Measurements from ENCODE around the gene SORBS2. TPM values are rescaled to one million over a fixed set of nuclear protein-coding genes. Genes with fewer than 3 reads are reported as not detected.

The SORBS2 gene
- total RNA-seq, 4 donors from 2014 or later = 45.3 to 135 (median 76.2) TPM

GRCh38 chr4:185738820-185739219 lies 73.2 kb downstream of the SORBS2 start:
- TF ChIP-seq CTCF (IDR thresholded peaks at IDR 0.05) (no peak), POLR2A (IDR thresholded peaks at IDR 0.05) (no peak)
- H3K27ac ChIP-seq = peak overlapping the region in 2 of 4 donors; percentile 52 to 82
- H3K36me3 ChIP-seq = no peaks in the 10 kb centered on the region
- peaks cover 0 to 49% (median 14%) of the 10 kb centered on the region in 4 donors for H3K4me1 ChIP-seq
- DNase-seq (ENCODE audit: low spot score in 2 of 2) = no peak
- no peak overlapping the region for H3K4me3 ChIP-seq
- no peaks in the 10 kb centered on the region for H3K9me3 ChIP-seq
- H3K27me3 ChIP-seq = no peaks in the 10 kb centered on the region

DNA sequence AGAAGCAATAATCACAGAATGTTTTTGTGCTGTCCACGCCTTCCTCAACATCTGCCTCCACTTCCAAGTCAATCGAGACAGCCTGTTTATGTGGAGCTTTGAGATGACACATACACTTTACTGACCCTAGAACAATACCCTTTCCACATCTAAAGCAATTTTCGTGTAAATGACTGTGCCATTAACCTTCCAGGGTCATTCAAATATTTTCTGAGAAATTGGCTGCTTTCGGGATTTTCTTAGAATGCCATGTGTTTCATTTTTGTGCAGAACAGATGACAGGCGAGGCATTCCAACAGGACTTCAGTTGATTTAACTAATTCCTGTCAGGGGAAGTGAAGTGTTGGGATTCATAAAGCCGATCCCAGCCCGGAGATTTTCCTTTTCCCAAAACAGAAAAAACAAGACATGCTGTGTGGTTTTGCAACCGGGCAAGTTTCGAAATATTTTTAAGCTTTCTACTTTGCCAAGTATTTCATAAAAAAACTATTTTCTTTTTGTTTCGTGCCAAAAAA lies 73.9 kb downstream of the SORBS2 start:
- peak; percentile 82 to 83 for TF ChIP-seq EP300 (IDR thresholded peaks at IDR 0.05)
- TF ChIP-seq POLR2A (IDR thresholded peaks at IDR 0.05) = no peak
- TF ChIP-seq CTCF (IDR thresholded peaks at IDR 0.05) = no peak
- Histone ChIP-seq H3K4me3 (peak overlapping the region in 3 of 4 donors; percentile 2 to 29 (median 3)), H3K36me3 (no peaks in the 10 kb centered on the region), H3K27ac (peak overlapping the region; percentile 18 to 82 (median 71)), H3K27me3 (no peaks in the 10 kb centered on the region), H3K4me1 (peaks cover 0 to 49% (median 14%) of the 10 kb centered on the region in 4 donors), H3K9me3 (no peaks in the 10 kb centered on the region)
- 8 to 13% methylated on average over 10 of the region's 10 CpGs for WGBS, 2 donors
- peak in 1 of 2 donors; percentile 45 for DNase-seq (ENCODE audit: low spot score in 2 of 2)

GRCh38 chr4:185737489-185738037 lies 74.4 kb downstream of the SORBS2 start:
- TF ChIP-seq CTCF (IDR thresholded peaks at IDR 0.05) = no peak
- no peak for TF ChIP-seq POLR2A (IDR thresholded peaks at IDR 0.05)
- TF ChIP-seq EP300 (IDR thresholded peaks at IDR 0.05) = no peak
- no peaks in the 10 kb centered on the region for H3K36me3 ChIP-seq
- H3K4me3 ChIP-seq = peak overlapping the region in 3 of 4 donors; percentile 2 to 29 (median 3)
- H3K4me1 ChIP-seq = peaks cover 0 to 49% (median 14%) of the 10 kb centered on the region in 4 donors
- H3K9me3 ChIP-seq = no peaks in the 10 kb centered on the region
- 56 to 66% methylated on average over 21 of the region's 21 CpGs for WGBS, 2 donors
- peak overlapping the region; percentile 18 to 82 (median 71) for H3K27ac ChIP-seq
- H3K27me3 ChIP-seq = no peaks in the 10 kb centered on the region
- DNase-seq (ENCODE audit: low spot score in 2 of 2) = no peak

- H3K4me1 ChIP-seq = peaks cover 0 to 49% (median 14%) of the 10 kb centered on the region in 4 donors
Observed at GRCh38 chr4:185736882-185737281, 75.1 kb downstream of the SORBS2 start.

More at GRCh38 chr4:185736882-185737281, 75.1 kb downstream of the SORBS2 start:
- Histone ChIP-seq H3K4me3 (no peak overlapping the region), H3K27me3 (no peaks in the 10 kb centered on the region), H3K9me3 (no peaks in the 10 kb centered on the region), H3K36me3 (no peaks in the 10 kb centered on the region), H3K27ac (peak overlapping the region in 1 of 4 donors; percentile 82)
- no peak for DNase-seq (ENCODE audit: low spot score in 2 of 2)
- 80 to 81% methylated on average over 5 of the region's 5 CpGs for WGBS, 2 donors
- TF ChIP-seq POLR2A (IDR thresholded peaks at IDR 0.05) (no peak), EP300 (IDR thresholded peaks at IDR 0.05) (no peak), CTCF (IDR thresholded peaks at IDR 0.05) (no peak)

Data from tibial nerve (tissue), 4 donors.